Cortex of kidney (tissue), 1 donor: ENCODE results near the gene OR4D11.

Experiments
- DNase-seq: peaks from one replicate; lab custom pipeline; 2025; lab: John Stamatoyannopoulos, UW

OR4D11 gene

DNA sequence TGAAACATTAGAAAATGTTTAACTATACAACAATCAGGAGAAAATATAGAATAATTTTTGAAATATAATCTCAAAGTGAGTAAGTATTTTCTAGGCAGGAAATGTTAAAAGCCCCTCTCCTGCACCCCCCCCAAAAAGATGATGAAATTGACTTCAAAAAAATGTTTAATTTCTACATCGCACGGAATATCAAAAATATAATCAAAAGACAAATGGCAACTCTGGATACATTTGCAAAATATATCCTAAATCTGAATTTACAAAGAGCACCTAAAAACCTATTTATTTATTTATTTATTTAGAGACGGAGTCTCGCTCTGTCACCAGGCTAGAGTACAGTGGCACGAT is 44.9 kb downstream of the OR4D11 start:
- no peak for DNase-seq

DNA sequence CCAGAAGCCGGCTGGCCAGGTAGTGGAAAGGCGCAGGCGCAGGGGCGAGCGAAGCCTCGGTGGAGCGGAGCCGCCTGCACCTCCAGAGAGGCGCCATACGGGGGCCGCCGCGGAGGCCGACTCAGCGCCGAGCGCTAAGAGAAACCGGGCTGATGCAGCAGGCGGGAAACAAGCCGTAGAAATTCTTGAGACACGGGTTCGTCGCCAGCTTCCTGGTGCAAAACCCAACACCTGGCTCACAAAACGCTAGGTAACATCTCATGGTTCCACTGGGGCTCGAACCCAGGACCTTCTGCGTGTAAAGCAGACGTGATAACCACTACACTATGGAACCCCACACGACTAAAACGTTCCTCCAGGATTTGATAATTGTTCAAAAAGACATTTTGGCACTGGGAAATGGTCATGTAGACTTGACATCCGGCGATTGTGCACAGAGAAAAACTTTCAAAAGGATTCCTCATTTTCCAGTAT is 47.0 kb downstream of the OR4D11 start:
- no peak for DNase-seq

DNA sequence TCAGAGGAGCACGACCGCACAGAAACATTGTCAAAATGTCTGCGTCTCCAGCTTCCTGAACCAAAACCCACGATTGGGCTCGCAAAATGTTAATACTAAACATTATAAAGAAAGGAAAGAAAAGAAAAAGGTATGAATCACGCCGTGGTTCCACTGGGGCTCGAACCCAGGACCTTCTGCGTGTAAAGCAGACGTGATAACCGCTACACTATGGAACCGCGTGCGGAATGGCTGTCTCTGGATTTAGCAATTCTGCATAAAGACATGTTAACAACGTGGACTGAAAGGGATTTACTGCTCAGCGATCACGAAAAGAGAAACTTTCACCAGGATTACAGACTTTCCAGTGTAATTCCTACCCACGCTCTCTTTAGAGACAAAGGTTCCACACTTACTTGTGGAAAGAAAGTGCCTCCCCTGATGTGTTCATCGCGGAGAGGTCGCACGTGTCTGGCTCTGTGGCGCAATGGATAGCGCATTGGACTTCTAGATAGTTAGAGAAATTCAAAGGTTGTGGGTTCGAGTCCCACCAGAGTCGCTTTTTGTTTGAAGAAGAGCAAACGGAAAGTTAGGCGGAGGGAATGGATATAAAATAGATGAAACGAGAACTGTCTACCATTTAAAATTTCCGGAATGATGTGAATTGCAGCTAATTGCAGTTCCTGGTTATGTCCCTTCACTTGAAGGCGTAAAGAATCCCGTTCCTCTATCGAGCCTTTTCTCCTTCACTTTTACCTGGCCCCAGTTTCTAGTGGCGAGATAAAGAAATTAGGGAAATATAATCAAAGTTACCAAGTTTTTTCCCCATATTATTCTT is 47.7 kb downstream of the OR4D11 start:
- no peak for DNase-seq

DNA sequence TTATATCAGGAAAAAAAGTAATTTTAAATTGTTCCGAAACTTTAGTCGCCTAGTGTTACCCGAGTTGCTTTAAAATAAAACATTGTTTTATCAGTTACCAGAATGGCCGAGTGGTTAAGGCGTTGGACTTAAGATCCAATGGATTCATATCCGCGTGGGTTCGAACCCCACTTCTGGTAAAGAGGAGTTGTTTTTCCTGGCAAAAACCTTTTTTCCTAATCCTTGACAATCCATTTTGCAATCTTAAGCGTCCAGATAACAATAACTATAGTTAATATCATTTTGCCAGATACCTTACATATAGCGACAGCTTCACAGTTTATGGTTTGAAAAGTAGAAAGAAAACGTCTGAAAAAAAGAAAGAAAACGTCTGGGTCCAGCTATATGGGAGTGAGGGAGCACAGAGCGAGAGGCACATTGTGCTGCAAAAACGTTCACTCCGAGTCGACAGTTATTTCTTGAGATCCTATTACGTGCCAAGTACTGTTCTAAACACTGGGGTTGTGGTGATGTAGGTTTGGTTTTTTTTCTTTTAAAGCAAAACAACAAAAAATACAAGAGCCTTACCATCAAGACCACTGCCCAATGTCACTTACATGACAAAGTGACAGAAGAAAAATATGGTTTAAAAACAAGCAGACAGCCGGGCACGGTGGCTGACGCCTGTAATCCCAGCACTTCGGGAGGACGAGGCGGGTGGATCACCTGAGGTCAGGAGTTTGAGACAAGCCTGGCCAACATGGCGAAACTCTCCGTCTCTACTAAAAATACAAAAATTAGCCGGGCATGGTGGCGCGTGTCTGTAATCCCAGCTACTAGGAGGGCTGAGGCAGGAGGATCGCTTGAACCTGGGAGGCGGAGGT is 48.5 kb downstream of the OR4D11 start:
- no peak for DNase-seq

DNA sequence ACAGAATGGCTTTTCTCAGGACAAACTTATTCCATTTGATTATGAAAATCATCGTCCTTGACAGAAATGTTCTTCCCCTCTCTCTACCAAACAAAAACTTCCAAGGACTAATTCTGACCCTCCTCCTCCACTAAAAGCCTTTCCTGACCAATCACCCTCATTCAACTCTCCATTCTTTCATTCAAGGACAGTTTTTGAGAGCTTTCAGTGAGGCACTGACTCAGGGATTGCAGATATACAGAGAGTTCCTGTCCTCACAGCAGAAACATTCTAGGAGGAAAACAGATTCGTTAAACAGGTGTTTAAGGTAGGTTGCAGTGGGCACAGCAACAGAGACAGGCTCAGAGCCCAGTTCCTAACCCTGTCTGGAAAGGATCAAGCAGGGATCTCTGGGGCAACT is 49.5 kb downstream of the OR4D11 start:
- no peak for DNase-seq

DNA sequence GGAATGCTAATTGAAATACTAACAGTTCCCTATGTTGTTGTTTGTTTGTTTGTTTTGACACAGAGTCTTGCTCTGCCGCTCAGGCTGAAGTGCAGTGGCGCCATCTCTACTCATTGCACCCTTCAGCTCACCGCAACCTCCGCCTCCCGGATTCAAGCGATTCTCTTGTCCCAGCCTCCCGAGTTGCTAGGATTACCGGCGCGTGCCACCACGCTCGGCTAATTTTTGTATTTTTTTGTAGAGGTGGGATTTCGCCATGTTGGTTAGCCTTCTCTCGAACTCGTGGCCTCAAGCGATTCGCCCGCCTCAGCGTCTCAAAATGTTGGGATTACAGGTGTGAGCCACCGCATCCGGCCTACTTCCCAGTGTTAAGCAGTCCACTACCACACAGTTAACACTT is 49.9 kb downstream of the OR4D11 start:
- DNase-seq = no peak
